Measurements from ENCODE around the gene MOV10L1. TPM values are rescaled to one million over a fixed set of nuclear protein-coding genes. Genes with fewer than 3 reads are reported as not detected.

Gene MOV10L1
- total RNA-seq, 3 donors from 2014 or later, result 0.16 to 0.44 (median 0.33) TPM

DNA sequence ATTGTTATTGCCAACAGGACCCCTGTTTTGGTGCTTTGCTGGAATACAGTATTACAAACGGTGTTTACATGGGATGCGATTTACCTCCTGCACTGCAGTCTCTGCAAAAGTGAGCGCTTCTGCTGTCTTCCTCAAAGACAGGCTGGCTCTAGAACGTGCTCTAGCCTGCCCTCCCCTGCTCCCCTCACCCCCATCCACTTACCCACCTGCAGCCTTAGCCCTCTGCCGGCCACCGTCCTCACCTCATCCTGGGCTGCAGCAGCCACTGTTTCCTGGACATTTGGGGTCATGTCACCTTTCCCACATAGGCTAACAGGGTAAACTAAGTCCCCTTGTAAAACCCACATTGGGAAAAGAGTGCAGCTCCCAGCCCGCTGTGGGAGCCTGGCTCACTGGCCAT is 71.1 kb downstream of the MOV10L1 start:
- no peak for DNase-seq (ENCODE audit: low spot score in 2 of 2)
- no peaks in the 10 kb centered on the region for H3K27me3 ChIP-seq
- no peaks in the 10 kb centered on the region for H3K36me3 ChIP-seq
- TF ChIP-seq, protein P1, sequence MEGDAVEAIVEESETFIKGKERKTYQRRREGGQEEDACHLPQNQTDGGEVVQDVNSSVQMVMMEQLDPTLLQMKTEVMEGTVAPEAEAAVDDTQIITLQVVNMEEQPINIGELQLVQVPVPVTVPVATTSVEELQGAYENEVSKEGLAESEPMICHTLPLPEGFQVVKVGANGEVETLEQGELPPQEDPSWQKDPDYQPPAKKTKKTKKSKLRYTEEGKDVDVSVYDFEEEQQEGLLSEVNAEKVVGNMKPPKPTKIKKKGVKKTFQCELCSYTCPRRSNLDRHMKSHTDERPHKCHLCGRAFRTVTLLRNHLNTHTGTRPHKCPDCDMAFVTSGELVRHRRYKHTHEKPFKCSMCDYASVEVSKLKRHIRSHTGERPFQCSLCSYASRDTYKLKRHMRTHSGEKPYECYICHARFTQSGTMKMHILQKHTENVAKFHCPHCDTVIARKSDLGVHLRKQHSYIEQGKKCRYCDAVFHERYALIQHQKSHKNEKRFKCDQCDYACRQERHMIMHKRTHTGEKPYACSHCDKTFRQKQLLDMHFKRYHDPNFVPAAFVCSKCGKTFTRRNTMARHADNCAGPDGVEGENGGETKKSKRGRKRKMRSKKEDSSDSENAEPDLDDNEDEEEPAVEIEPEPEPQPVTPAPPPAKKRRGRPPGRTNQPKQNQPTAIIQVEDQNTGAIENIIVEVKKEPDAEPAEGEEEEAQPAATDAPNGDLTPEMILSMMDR (IDR thresholded peaks at IDR 0.05), result no peak
- TF ChIP-seq POLR2A (IDR thresholded peaks at IDR 0.05) (no peak), POLR2AphosphoS5 (IDR thresholded peaks at IDR 0.05) (no peak)
- H3K27ac ChIP-seq, result no peak overlapping the region
- intact Hi-C loops (cut with DNase I; ENCODE audit: low total_unique reads), result no loop called here
- H3K4me3 ChIP-seq, result no peak overlapping the region
- H3K9me3 ChIP-seq, result no peaks in the 10 kb centered on the region
- no peaks in the 10 kb centered on the region for H3K4me1 ChIP-seq

DNA sequence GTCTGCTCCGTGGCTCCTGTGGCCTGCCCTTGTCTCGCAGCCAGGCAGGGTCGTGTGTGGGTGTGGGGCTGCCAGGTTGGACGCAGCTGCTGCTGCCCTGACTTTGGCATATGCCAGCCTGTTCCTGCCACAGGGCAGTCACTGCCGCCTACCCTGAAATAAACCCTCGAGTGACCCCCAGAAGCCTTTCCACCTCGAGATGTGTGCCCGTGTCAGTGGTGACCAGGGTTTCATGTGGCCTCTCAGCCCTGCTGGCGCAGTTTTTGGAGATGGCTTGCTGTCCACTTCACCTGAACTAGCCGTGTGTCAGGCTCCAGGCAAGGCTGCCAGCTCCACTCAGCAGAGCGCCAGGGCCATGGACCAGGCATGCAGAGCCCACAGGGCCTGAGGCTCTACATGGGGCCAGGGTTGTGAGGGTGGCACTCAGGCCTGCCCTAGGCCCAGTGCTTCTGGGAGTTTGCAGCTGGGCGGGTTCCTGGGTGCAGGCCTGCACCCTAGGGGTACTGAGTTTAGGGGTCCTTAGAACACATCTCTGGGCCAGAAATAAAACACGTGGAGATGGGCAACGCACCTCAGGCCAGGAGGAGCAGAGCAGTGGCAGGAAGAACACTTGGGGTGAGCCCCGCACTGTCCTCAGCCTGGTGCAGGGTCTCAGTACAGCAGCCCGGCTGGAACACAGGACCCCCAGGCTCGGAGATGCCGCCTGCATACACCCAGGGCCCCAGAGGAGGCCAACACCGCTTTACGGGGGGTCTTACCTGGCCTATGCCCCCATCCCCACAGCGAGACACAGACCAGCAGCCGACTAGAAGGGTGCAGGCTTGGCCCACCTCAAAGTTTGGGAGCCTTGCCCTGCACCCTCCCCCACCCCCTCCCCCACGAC is 71.9 kb downstream of the MOV10L1 start:
- Histone ChIP-seq H3K36me3 (no peaks in the 10 kb centered on the region), H3K27ac (no peak overlapping the region), H3K4me1 (no peaks in the 10 kb centered on the region), H3K4me3 (no peak overlapping the region), H3K9me3 (no peaks in the 10 kb centered on the region), H3K27me3 (no peaks in the 10 kb centered on the region)
- intact Hi-C loops (cut with DNase I; ENCODE audit: low total_unique reads), result no loop called here
- no peak for DNase-seq (ENCODE audit: low spot score in 2 of 2)
- TF ChIP-seq POLR2A (IDR thresholded peaks at IDR 0.05), result no peak
- TF ChIP-seq, protein P1 (IDR thresholded peaks at IDR 0.05), result no peak
- no peak for TF ChIP-seq POLR2AphosphoS5 (IDR thresholded peaks at IDR 0.05)

DNA sequence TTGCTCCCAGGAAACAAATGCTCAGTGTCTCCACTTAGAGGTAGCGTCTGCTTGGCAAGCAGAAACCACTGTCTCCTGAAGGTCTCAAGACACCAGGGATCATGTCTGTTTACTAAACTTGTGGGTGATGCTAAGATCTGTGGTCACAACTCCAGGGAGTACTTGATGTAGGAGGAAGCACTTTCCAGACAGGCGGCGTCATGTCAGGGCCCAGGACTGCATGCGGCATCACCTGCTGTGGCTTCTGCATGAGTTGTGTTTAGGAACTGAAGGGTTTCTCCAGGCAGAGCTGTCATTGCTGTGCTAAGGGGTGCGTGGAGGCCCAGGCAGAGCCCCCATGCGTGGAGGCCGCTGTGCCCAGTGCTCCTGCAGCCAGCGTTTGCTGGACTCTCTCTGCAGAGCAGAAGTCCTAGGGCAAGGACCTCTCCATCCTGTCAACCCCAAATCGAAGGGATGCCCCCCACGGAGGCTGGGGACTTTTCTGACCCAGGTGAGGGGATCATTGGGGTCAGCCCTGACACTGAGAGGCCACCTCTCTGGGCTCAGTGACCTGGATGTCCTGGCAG is 72.7 kb downstream of the MOV10L1 start:
- Histone ChIP-seq H3K27ac (no peak overlapping the region), H3K9me3 (no peaks in the 10 kb centered on the region), H3K4me3 (no peak overlapping the region), H3K27me3 (no peaks in the 10 kb centered on the region), H3K4me1 (no peaks in the 10 kb centered on the region), H3K36me3 (no peaks in the 10 kb centered on the region)
- TF ChIP-seq, protein P1 (IDR thresholded peaks at IDR 0.05), result no peak
- TF ChIP-seq POLR2AphosphoS5 (IDR thresholded peaks at IDR 0.05) (no peak), POLR2A (IDR thresholded peaks at IDR 0.05) (no peak)
- no peak for DNase-seq (ENCODE audit: low spot score in 2 of 2)
- intact Hi-C loops (cut with DNase I; ENCODE audit: low total_unique reads), result no loop called here

DNA sequence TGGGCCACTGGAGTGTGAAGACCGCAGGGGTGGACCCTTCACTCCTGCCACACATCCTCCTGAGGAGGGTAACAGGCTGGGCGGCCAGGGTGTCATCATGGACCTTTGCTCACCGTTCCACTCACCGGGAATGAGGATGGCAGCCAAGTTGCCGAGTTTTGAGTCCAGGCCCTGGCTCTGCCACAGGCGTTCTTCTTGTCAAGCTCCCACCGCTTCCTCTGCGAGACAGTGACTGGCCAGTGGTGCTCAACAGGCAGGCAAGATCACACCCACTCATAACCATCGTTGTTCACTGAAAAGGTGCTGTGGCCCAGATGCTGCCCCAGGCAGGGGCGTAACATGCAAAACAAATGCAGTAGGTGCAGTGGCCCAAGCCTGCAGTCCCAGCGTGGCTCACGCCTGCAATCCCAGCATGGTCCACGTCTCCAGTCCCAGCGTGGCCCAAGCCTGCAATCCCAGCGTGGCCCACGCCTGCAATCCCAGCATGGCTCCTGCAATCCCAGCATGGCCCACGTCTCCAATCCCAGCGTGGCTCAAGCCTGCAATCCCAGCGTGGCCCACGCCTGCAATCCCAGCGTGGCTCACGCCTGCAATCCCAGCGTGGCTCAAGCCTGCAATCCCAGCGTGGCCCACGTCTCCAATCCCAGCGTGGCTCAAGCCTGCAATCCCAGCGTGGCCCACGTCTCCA is 75.8 kb downstream of the MOV10L1 start:
- H3K9me3 ChIP-seq, result no peaks in the 10 kb centered on the region
- H3K27me3 ChIP-seq, result no peaks in the 10 kb centered on the region
- no peak for TF ChIP-seq POLR2A (IDR thresholded peaks at IDR 0.05)
- TF ChIP-seq POLR2AphosphoS5 (IDR thresholded peaks at IDR 0.05), result no peak
- TF ChIP-seq, protein P1 (IDR thresholded peaks at IDR 0.05), result no peak
- no peak overlapping the region for H3K4me3 ChIP-seq
- intact Hi-C loops (cut with DNase I; ENCODE audit: low total_unique reads), result no loop called here
- no peak overlapping the region for H3K27ac ChIP-seq
- DNase-seq (ENCODE audit: low spot score in 2 of 2), result no peak
- no peaks in the 10 kb centered on the region for H3K4me1 ChIP-seq
- H3K36me3 ChIP-seq, result no peaks in the 10 kb centered on the region

Measured in breast epithelium (tissue), 4 donors.